ENCODE data around the gene CEP192.
"Not testable (repeated sequence)": the region's sequence is repeated elsewhere in the genome, so short reads cannot be mapped to it uniquely, and the experiment has no call there.

Gene CEP192

DNA sequence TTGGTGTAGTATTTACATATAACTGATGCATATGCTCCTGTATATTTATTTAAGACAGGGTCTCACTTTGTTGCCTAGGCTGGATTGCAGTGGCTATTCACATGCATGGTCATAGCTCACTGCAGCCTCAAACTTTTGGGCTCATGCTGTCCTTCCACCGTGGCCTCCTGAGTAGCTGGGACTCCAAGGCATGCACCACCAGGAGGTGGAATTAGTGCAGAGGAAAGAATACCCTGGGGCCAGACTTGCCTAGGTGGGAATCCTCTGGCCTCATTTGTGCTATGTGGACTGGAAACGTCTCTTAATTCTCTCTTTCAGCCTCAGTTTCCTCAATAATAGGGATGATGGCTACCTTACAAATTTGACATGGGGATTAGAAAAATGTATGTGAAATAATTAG is 2.3 kb downstream of the CEP192 start:
- Histone ChIP-seq H3K27ac (ENCODE audit: low read length) (no peak overlapping the region), H3K4me3 (ENCODE audit: low read length in 2 of 2) (no peak overlapping the region), H3K36me3 (ENCODE audit: control insufficient read depth in 2 of 2, insufficient read depth in 2 of 2, low read length in 2 of 2) (no peaks in the 10 kb centered on the region), H3K27me3 (ENCODE audit: control insufficient read depth in 1 of 2, insufficient read depth in 2 of 2, low read length in 2 of 2) (no peaks in the 10 kb centered on the region), H3K9ac (ENCODE audit: low read length in 2 of 2) (no peak overlapping the region), H3K9me3 (ENCODE audit: control insufficient read depth in 2 of 2, low read length in 2 of 2) (no peaks in the 10 kb centered on the region), H3K4me1 (ENCODE audit: control insufficient read depth, insufficient read depth, low read length) (peaks cover 3% of the 10 kb centered on the region)

DNA sequence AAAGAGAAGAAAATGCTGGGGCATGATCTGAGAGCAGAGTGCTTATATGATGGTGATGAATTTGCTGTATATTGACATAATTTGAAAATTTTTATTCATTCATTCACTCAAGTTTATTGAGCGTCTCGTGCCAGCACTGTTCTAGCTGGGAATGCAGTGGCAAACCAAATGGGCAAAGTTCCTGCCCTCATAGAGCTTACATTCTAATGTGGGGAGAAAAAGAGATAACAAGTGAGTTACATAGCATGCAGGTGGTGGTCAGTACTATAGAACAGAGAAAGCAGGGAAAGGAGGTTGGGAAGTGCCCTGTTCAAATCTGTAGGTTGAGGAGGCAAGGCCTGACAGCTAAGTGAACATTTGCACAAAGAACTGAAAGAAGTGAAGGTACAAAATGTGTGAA is 4.3 kb downstream of the CEP192 start:
- H3K9me3 ChIP-seq (ENCODE audit: control insufficient read depth in 2 of 2, low read length in 2 of 2), result no peaks in the 10 kb centered on the region
- H3K27me3 ChIP-seq (ENCODE audit: control insufficient read depth in 1 of 2, insufficient read depth in 2 of 2, low read length in 2 of 2), result no peaks in the 10 kb centered on the region
- H3K36me3 ChIP-seq (ENCODE audit: control insufficient read depth in 2 of 2, insufficient read depth in 2 of 2, low read length in 2 of 2), result peaks cover 0 to 2% of the 10 kb centered on the region in 2 donors
- H3K27ac ChIP-seq (ENCODE audit: low read length), result no peak overlapping the region
- peaks cover 2% of the 10 kb centered on the region for H3K4me1 ChIP-seq (ENCODE audit: control insufficient read depth, insufficient read depth, low read length)
- H3K9ac ChIP-seq (ENCODE audit: low read length in 2 of 2), result no peak overlapping the region
- H3K4me3 ChIP-seq (ENCODE audit: low read length in 2 of 2), result no peak overlapping the region

DNA sequence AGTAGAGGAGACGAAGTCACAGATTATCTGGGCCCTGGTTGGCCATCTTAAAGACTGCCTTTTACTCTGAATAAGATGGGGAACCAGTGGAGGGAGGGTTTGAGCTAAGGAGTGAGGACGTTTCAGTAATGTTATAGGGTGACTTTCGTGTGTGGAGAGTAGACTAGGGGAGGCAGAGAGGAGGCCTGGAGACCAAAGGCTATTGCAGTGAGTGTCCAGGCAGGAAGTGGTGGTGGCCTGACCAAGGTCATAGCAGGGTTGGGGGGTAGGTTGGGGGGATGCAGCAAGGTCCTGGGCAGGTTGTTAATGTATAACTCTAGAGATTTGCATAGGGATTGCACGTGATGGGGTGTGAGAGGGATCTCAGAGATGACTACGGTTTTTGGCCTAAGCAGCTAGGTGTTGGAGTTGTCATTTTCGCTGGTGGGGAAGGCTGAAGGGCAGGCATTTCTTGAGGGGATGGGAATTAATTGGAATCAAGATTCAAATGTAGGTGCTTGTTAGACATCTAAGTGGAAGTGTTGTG is 4.9 kb downstream of the CEP192 start:
- no peaks in the 10 kb centered on the region for H3K9me3 ChIP-seq (ENCODE audit: control insufficient read depth in 2 of 2, low read length in 2 of 2)
- peaks cover 0 to 2% of the 10 kb centered on the region in 2 donors for H3K36me3 ChIP-seq (ENCODE audit: control insufficient read depth in 2 of 2, insufficient read depth in 2 of 2, low read length in 2 of 2)
- H3K4me1 ChIP-seq (ENCODE audit: control insufficient read depth, insufficient read depth, low read length), result no peaks in the 10 kb centered on the region
- H3K4me3 ChIP-seq (ENCODE audit: low read length in 2 of 2), result no peak overlapping the region
- H3K27ac ChIP-seq (ENCODE audit: low read length), result no peak overlapping the region
- H3K27me3 ChIP-seq (ENCODE audit: control insufficient read depth in 1 of 2, insufficient read depth in 2 of 2, low read length in 2 of 2), result no peaks in the 10 kb centered on the region
- no peak overlapping the region for H3K9ac ChIP-seq (ENCODE audit: low read length in 2 of 2)

DNA sequence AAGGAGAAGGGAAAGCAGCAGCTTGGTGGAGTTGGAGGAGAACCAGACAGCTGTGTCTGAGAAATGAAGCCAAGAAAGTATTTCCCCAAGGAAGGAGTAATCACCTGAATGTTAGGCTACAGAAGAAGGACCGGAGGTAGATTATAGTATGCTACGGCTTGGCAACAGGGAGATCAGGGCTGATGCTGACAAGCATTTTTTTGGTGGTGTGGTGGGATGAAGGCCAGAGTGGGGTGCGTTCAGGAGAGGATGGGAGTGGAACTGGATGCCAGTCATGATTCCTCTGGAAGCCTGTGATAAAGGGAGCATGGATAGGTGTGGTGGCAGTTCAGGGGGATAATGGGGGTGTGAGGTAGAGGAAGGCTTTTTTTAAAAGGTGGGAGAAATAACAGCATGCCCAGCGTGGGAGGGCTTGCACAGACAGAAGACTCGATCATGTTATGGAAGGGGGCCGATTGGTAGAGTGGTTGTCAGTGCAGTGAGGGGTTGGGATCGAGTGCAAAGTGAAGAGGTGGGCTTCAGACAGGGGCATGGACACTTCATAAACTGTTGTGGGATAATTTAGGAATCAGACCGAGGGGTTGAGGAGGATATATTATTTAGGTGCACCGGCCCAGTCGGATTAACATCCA is 5.6 kb downstream of the CEP192 start:
- Histone ChIP-seq H3K4me3 (ENCODE audit: low read length in 2 of 2) (no peak overlapping the region), H3K36me3 (ENCODE audit: control insufficient read depth in 2 of 2, insufficient read depth in 2 of 2, low read length in 2 of 2) (peaks cover 0 to 2% of the 10 kb centered on the region in 2 donors), H3K9ac (ENCODE audit: low read length in 2 of 2) (no peak overlapping the region), H3K27ac (ENCODE audit: low read length) (no peak overlapping the region), H3K4me1 (ENCODE audit: control insufficient read depth, insufficient read depth, low read length) (no peaks in the 10 kb centered on the region), H3K27me3 (ENCODE audit: control insufficient read depth in 1 of 2, insufficient read depth in 2 of 2, low read length in 2 of 2) (no peaks in the 10 kb centered on the region), H3K9me3 (ENCODE audit: control insufficient read depth in 2 of 2, low read length in 2 of 2) (no peaks in the 10 kb centered on the region)

DNA sequence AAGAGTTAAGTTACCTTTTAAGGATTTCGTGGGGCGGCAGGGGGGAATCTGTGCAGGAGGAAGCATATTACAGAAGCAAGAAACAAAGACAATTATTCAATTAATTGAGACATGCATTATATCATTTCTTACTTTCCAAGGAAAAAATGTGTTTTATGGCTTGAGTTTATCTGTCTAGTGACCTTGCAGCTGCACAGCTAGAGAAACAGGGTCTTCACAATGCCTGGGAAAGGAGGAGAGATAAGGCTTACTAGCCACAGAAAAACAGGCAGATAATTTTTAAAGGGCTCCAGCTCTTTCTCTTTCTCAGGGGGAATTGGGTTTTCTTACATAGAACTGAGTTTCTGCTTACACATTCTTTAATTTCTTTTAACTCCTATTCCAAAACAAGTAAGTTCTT is 6.2 kb downstream of the CEP192 start:
- H3K4me1 ChIP-seq (ENCODE audit: control insufficient read depth, insufficient read depth, low read length); H3K27me3 ChIP-seq (ENCODE audit: control insufficient read depth in 1 of 2, insufficient read depth in 2 of 2, low read length in 2 of 2); H3K9me3 ChIP-seq (ENCODE audit: control insufficient read depth in 2 of 2, low read length in 2 of 2); H3K9ac ChIP-seq (ENCODE audit: low read length in 2 of 2); H3K27ac ChIP-seq (ENCODE audit: low read length); H3K36me3 ChIP-seq (ENCODE audit: control insufficient read depth in 2 of 2, insufficient read depth in 2 of 2, low read length in 2 of 2); H3K4me3 ChIP-seq (ENCODE audit: low read length in 2 of 2): not testable (repeated sequence)

DNA sequence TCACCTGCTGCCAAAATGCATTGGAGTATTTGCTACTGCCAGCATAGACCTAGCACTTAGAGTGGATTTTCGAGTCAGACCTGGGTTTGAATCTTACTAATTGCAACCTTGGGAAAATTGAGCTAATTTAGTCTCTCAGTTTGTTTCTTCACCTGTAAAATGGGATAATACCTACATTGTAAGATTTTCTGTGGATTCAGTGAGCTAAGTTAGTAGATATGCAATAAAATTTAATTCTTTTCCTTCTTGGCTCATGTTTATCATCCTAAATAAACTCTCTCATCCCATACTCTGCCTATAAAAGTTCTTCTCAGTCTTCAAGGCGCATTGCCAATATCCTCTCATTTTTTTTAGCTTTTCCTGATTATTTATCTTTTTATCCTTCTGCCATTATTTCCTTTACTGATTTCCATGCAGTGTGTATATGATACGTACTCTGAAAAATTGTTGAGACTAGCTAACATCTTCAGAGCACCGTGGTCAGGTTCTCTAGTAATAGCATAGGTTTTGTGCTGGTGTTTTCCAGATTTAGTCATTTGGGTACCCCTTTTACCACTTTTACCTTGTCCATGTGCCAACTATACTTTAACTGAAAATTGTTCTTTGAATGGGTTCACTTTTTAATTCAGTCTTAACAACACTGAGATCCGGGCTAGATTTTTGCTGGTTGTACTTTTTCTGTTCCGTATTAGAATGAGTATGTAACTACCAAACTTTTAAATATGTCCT is 7.3 kb downstream of the CEP192 start:
- H3K4me3 ChIP-seq (ENCODE audit: low read length in 2 of 2), result no peak overlapping the region
- peaks cover 0 to 2% of the 10 kb centered on the region in 2 donors for H3K36me3 ChIP-seq (ENCODE audit: control insufficient read depth in 2 of 2, insufficient read depth in 2 of 2, low read length in 2 of 2)
- no peaks in the 10 kb centered on the region for H3K9me3 ChIP-seq (ENCODE audit: control insufficient read depth in 2 of 2, low read length in 2 of 2)
- H3K27ac ChIP-seq (ENCODE audit: low read length), result no peak overlapping the region
- H3K4me1 ChIP-seq (ENCODE audit: control insufficient read depth, insufficient read depth, low read length), result no peaks in the 10 kb centered on the region
- no peak overlapping the region for H3K9ac ChIP-seq (ENCODE audit: low read length in 2 of 2)
- H3K27me3 ChIP-seq (ENCODE audit: control insufficient read depth in 1 of 2, insufficient read depth in 2 of 2, low read length in 2 of 2), result no peaks in the 10 kb centered on the region

DNA sequence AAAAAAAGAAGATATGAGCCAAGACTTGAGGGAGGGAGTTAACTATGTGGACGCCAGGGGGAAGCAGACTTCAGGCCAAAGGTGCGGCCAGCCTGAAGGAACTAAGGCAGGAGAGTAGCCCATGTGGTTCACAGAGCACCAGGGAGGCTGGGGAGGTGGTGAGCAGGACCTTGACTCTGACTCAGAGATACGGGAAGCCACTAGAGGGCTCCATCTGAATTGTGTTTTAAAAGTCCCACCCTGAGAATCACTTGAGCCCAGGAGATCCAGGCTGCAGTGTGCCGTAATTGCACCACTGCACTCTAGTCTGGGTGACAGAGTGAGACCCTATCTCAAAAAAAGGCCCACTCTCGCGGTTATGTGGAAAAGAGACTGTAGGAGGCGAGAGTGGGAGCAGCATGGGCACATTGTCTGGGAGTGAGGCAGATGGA is 12.3 kb downstream of the CEP192 start:
- H3K9ac ChIP-seq (ENCODE audit: low read length in 2 of 2), result no peak overlapping the region
- H3K4me1 ChIP-seq (ENCODE audit: control insufficient read depth, insufficient read depth, low read length), result peaks cover 2% of the 10 kb centered on the region
- no peak overlapping the region for H3K27ac ChIP-seq (ENCODE audit: low read length)
- peaks cover under 1 to 11% of the 10 kb centered on the region in 2 donors for H3K36me3 ChIP-seq (ENCODE audit: control insufficient read depth in 2 of 2, insufficient read depth in 2 of 2, low read length in 2 of 2)
- no peaks in the 10 kb centered on the region for H3K9me3 ChIP-seq (ENCODE audit: control insufficient read depth in 2 of 2, low read length in 2 of 2)
- no peak overlapping the region for H3K4me3 ChIP-seq (ENCODE audit: low read length in 2 of 2)
- H3K27me3 ChIP-seq (ENCODE audit: control insufficient read depth in 1 of 2, insufficient read depth in 2 of 2, low read length in 2 of 2), result no peaks in the 10 kb centered on the region

DNA sequence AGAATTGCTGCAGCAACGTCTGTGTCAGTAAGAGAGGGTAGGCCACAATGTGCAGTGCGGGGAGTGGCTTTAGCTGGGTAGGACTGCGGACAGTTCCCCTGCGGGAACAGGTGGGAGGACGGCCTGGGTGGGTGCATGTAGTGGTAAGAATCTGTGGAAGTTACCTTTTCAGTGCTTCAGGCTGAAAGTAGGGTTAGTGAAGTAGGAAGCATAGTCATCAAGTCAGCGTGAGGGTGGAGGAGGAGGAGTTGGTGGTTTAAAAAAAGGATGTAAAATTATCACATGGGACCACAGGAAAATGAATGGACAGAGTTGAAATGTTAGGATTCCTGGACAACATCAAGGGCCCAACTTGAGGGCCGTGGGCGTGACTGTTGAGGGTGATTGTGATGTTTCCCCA is 13.2 kb downstream of the CEP192 start:
- no peak overlapping the region for H3K9ac ChIP-seq (ENCODE audit: low read length in 2 of 2)
- no peak overlapping the region for H3K4me3 ChIP-seq (ENCODE audit: low read length in 2 of 2)
- no peak overlapping the region for H3K27ac ChIP-seq (ENCODE audit: low read length)
- H3K9me3 ChIP-seq (ENCODE audit: control insufficient read depth in 2 of 2, low read length in 2 of 2), result no peaks in the 10 kb centered on the region
- peaks cover 5 to 16% of the 10 kb centered on the region in 2 donors for H3K36me3 ChIP-seq (ENCODE audit: control insufficient read depth in 2 of 2, insufficient read depth in 2 of 2, low read length in 2 of 2)
- H3K4me1 ChIP-seq (ENCODE audit: control insufficient read depth, insufficient read depth, low read length), result peaks cover 2% of the 10 kb centered on the region
- H3K27me3 ChIP-seq (ENCODE audit: control insufficient read depth in 1 of 2, insufficient read depth in 2 of 2, low read length in 2 of 2), result no peaks in the 10 kb centered on the region

DNA sequence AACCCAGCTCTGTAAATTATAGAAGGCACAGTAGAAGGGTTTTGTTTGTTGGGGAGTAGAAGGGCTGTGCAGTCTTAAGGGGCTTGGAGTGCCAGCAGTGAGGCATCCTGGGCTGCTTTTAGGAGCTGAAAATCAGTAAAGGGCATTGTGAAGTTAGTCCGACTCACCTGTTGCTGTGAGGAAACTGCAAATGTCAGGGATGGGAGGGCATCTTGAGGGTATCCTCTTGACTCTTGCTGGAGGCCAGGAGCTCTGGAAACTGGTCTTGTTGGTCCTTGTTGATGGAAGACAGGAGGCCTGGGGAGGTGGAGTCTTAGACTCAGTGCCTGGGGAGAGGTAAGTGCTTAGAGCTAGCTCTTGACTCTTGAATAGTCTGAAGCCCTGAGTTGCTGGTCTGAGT is 14.1 kb downstream of the CEP192 start:
- H3K36me3 ChIP-seq (ENCODE audit: control insufficient read depth in 2 of 2, insufficient read depth in 2 of 2, low read length in 2 of 2), result peaks cover 5 to 16% of the 10 kb centered on the region in 2 donors

DNA sequence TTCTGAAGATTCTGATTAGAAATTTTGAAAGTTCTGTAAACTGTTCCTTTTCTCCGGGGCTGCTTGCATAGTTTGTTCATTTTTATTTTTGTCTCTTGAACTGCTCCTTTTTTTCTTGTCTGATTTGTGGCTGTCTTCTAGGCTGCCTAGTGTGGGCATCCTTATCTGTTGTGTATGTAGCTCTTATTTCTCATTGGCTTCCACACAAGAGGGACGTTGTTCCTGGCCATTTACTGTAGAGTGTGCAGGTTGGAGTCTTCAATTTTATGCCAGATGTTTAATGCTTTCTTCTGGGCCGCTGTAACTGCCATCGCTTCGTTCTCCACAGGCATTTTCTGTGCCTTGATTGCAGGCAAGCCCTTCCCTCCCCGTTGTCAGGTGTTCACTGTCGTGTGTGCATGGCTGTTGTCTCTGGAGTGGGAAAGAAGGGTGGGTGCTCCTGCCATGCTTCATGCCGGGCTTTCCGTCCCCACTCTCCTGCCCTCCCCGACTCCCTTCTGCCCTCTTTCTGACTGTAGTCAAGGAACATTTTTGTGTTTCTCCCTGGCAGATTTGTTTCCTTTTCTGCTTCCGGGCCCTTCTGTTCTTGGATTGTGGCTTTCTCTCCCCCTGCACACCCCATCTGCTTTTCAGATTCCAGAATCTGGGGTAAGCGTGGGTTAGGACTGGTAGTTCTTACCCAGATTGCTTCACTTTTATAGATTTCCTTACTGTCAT is 15.5 kb downstream of the CEP192 start:
- no peak overlapping the region for H3K4me3 ChIP-seq (ENCODE audit: low read length in 2 of 2)
- peaks cover 2% of the 10 kb centered on the region for H3K4me1 ChIP-seq (ENCODE audit: control insufficient read depth, insufficient read depth, low read length)
- no peak overlapping the region for H3K27ac ChIP-seq (ENCODE audit: low read length)
- H3K9me3 ChIP-seq (ENCODE audit: control insufficient read depth in 2 of 2, low read length in 2 of 2), result no peaks in the 10 kb centered on the region
- H3K9ac ChIP-seq (ENCODE audit: low read length in 2 of 2), result no peak overlapping the region
- H3K36me3 ChIP-seq (ENCODE audit: control insufficient read depth in 2 of 2, insufficient read depth in 2 of 2, low read length in 2 of 2), result peaks cover 7 to 21% of the 10 kb centered on the region in 2 donors
- no peaks in the 10 kb centered on the region for H3K27me3 ChIP-seq (ENCODE audit: control insufficient read depth in 1 of 2, insufficient read depth in 2 of 2, low read length in 2 of 2)

More for the DNA sequence above, 14.1 kb downstream of the CEP192 start:
- Histone ChIP-seq H3K9me3 (ENCODE audit: control insufficient read depth in 2 of 2, low read length in 2 of 2) (no peaks in the 10 kb centered on the region), H3K27ac (ENCODE audit: low read length) (no peak overlapping the region), H3K27me3 (ENCODE audit: control insufficient read depth in 1 of 2, insufficient read depth in 2 of 2, low read length in 2 of 2) (no peaks in the 10 kb centered on the region), H3K9ac (ENCODE audit: low read length in 2 of 2) (no peak overlapping the region), H3K4me3 (ENCODE audit: low read length in 2 of 2) (no peak overlapping the region), H3K4me1 (ENCODE audit: control insufficient read depth, insufficient read depth, low read length) (peaks cover 2% of the 10 kb centered on the region)

All from stomach smooth muscle (tissue), 2 donors.